ENCODE measurements around the gene CRTC1.

The CRTC1 gene

DNA sequence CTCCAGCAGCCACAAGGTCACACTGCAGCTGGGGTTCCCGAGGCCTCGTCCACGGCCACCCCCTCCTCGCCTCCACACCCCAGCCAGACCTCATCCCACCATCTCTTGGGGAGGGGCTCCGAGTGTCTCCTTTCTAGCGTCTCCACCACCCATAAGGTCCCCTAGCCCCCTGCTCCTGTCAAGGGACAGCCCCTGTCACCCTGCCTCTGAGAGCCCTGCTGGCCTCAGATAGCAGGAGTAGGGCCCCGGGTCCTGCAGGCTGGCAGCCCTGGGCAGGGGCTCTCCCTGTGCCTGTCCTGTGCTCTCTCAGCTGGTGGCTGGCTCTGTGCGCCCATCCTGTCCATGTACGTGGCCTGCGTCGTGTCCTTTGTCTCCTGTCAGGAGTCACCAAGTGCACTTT, 90.6 kb downstream of the CRTC1 start:
- H3K27ac ChIP-seq = no peak overlapping the region
- TF ChIP-seq, protein P1, sequence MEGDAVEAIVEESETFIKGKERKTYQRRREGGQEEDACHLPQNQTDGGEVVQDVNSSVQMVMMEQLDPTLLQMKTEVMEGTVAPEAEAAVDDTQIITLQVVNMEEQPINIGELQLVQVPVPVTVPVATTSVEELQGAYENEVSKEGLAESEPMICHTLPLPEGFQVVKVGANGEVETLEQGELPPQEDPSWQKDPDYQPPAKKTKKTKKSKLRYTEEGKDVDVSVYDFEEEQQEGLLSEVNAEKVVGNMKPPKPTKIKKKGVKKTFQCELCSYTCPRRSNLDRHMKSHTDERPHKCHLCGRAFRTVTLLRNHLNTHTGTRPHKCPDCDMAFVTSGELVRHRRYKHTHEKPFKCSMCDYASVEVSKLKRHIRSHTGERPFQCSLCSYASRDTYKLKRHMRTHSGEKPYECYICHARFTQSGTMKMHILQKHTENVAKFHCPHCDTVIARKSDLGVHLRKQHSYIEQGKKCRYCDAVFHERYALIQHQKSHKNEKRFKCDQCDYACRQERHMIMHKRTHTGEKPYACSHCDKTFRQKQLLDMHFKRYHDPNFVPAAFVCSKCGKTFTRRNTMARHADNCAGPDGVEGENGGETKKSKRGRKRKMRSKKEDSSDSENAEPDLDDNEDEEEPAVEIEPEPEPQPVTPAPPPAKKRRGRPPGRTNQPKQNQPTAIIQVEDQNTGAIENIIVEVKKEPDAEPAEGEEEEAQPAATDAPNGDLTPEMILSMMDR (conservative IDR thresholded peaks at IDR 0.05) = no peak

GRCh38 chr19:18774782-18775444, 91.4 kb downstream of the CRTC1 start:
- H3K27ac ChIP-seq = no peak overlapping the region
- TF ChIP-seq, protein P1 (conservative IDR thresholded peaks at IDR 0.05) = no peak

GRCh38 chr19:18775586-18776287, 92.3 kb downstream of the CRTC1 start:
- TF ChIP-seq, protein P1 (conservative IDR thresholded peaks at IDR 0.05) = no peak
- no peak overlapping the region for H3K27ac ChIP-seq

DNA sequence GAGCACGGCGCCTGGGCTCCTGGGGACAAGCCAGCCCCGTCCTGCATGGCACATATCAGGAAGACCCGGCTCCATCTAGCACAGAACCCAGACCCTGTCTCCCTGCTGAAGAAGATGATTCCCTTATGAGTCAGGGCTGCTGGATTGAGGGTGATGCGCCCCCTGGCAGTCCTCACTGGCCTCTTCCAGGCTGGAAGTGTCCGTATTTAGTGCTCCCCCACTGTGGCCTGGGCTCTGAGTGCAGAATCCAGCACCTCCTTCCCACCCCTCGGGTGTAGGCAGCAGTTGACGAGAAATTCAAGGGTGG, 92.8 kb downstream of the CRTC1 start:
- TF ChIP-seq, protein P1 (conservative IDR thresholded peaks at IDR 0.05) = no peak
- H3K27ac ChIP-seq = no peak overlapping the region

DNA sequence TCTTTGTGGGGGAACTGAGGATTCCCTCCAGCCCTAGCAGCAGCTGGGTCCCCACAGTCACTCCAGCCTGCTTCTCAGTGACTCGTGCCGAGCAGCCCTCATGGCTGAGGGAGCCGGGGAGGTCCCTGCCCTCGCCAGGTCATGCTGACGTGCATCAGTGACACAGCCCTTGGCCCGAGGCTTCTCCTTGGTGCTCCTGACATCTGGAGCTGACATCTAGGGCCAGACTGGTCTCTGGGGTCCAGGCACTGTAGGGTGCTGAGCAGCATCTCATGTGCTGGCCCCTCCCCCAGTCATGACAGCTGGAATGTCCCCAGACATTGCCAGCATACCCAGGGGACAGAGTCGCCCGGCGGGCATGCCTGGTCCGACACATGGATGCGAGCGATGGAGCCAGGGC, 93.3 kb downstream of the CRTC1 start:
- no peak overlapping the region for H3K27ac ChIP-seq
- TF ChIP-seq, protein P1 (conservative IDR thresholded peaks at IDR 0.05) = no peak

DNA sequence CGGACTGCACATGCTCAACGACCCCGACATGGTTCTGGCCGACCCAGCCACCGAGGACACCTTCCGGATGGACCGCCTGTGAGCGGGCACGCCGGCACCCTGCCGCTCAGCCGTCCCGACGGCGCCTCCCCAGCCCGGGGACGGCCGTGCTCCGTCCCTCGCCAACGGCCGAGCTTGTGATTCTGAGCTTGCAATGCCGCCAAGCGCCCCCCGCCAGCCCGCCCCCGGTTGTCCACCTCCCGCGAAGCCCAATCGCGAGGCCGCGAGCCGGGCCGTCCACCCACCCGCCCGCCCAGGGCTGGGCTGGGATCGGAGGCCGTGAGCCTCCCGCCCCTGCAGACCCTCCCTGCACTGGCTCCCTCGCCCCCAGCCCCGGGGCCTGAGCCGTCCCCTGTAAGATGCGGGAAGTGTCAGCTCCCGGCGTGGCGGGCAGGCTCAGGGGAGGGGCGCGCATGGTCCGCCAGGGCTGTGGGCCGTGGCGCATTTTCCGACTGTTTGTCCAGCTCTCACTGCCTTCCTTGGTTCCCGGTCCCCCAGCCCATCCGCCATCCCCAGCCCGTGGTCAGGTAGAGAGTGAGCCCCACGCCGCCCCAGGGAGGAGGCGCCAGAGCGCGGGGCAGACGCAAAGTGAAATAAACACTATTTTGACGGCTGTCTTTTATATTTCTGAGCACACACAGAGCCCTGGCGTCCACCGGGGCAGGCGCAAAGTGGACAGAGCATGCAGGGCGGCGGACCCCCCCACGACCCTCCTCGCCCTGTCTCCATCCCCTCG, 94.0 kb downstream of the CRTC1 start:
- TF ChIP-seq, protein P1 (conservative IDR thresholded peaks at IDR 0.05) = no peak
- no peak overlapping the region for H3K27ac ChIP-seq

GRCh38 chr19:18778076-18778389, 94.6 kb downstream of the CRTC1 start:
- TF ChIP-seq, protein P1 (conservative IDR thresholded peaks at IDR 0.05) = no peak
- H3K27ac ChIP-seq = no peak overlapping the region
